Measurements from ENCODE around the gene GTF3C5. TPM values are rescaled to one million over a fixed set of nuclear protein-coding genes. Genes with fewer than 3 reads are reported as not detected.
"Not testable (repeated sequence)": the region's sequence is repeated elsewhere in the genome, so short reads cannot be mapped to it uniquely, and the experiment has no call there.

Gene GTF3C5
- polyA plus RNA-seq, 1 of the 3 experiments (the other 2 are of a cell fraction): 57.3 TPM

DNA sequence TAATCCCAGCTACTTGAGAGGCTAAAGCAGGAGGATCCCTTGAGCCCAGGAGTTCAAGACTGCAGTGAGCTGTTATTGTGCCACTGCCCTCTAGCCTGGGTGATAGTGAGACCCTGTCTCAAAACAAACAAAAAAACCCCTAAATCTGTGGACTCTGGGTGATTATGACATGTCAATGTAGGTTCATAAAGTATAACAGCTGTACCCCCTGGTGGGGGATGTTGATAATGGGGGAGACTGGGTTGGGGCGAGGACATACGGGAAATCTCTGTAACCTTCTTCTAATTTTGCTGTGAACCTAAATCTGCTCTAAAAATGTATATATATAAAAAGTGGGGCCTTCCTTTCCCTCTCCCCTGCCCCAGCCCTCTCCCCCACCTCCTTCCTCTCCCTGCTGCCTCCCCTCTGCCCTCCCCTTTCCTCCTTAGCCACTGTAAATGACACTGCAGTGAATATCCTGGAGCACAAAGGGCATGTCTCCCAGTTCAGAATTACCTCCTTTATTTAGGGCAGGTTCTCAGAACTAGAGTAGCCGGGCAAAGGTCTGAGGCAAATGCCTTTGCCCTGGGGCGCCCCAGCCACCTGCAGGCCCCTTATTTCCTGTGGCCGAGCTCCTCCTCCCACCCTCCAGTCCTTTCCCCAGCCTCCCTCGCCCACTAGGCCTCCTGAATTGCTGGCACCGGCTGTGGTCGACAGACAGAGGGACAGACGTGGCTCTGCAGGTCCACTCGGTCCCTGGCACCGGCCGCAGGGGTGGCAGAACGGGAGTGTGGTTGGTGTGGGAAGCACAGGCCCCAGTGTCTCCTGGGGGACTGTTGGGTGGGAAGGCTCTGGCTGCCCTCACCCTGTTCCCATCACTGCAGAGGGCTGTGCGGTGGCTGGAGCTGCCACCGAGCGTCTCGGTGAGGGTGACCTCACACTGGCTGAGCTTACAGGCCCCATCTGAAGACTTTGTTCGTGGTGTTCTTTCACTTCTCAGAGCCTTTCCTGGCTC lies 50.3 kb downstream of the GTF3C5 start:
- WGBS (ENCODE audit: low lambda C conversion rate): 79% methylated on average over 7 of the region's 18 CpGs
- CTCF ChIA-PET: interaction anchor here (0.7 to 1.3 kb wide), 2 partner anchors 9 to 63 kb away, joined by 3 read pairs; no protein-coding TSS in a partner anchor
- H3K9me2 ChIP-seq; POLR2A ChIA-PET; H3K9ac ChIP-seq; H2AFZ ChIP-seq (ENCODE audit: low read depth); H3K4me3 ChIP-seq (ENCODE audit: low read depth in 2 of 2, low read length in 1 of 2); H3K27ac ChIP-seq (ENCODE audit: low read depth in 2 of 2, low read length in 1 of 2); H3F3A ChIP-seq (replicated peaks; ENCODE audit: insufficient read depth); H4K20me1 ChIP-seq (ENCODE audit: insufficient read depth); H3K36me3 ChIP-seq (replicated peaks in 1 of 2; ENCODE audit: control insufficient read depth in 1 of 2, insufficient read depth in 2 of 2, low read length in 1 of 2); DNase-seq; H3K9me3 ChIP-seq; H3K27me3 ChIP-seq (ENCODE audit: insufficient read depth); H3K4me1 ChIP-seq (ENCODE audit: control insufficient read depth in 1 of 2, insufficient read depth in 2 of 2, low read depth in 1 of 2, low read length in 1 of 2); H3K79me2 ChIP-seq (ENCODE audit: insufficient read depth); H3K4me2 ChIP-seq: not testable (repeated sequence)

DNA sequence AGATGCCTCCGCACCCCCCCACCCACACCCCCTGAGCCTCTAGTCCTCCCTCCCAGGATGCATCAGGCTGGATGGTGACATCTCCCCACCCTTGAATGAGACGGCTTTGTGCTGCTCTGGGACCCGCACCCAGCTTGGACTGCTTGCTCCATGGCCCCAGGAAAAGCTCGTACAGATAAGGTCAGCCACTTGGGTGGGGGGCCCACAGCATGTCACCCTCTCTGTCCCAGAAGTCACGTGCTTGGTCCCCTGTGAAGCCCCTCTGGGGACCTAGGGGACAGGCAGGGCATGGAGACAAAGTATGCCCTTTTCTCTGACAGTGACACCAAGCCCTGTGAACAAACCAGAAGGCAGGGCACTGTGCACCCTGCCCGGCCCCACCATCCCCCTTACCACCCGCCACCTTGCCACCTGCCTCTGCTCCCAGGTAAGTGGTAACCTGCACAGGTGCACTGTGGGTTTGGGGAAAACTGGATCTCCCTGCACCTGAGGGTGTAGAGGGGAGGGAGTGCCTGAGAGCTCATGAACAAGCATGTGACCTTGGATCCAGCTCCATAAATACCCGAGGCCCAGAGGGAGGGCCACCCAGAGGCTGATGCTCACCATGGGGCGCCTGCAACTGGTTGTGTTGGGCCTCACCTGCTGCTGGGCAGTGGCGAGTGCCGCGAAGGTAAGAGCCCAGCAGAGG lies 51.3 kb downstream of the GTF3C5 start:
- POLR2A ChIA-PET, CTCF ChIA-PET, DNase-seq: not testable (repeated sequence)

GRCh38 chr9:133083688-133084087 lies 52.9 kb downstream of the GTF3C5 start:
- H3K9me3 ChIP-seq; H3K9me2 ChIP-seq; POLR2A ChIA-PET; H3K9ac ChIP-seq; H3K79me2 ChIP-seq (ENCODE audit: insufficient read depth); H3K27ac ChIP-seq (ENCODE audit: low read depth in 2 of 2, low read length in 1 of 2); H3K4me3 ChIP-seq (ENCODE audit: low read depth in 2 of 2, low read length in 1 of 2); H3K27me3 ChIP-seq (ENCODE audit: insufficient read depth); H3K36me3 ChIP-seq (replicated peaks in 1 of 2; ENCODE audit: control insufficient read depth in 1 of 2, insufficient read depth in 2 of 2, low read length in 1 of 2); H3F3A ChIP-seq (replicated peaks; ENCODE audit: insufficient read depth); CTCF ChIA-PET; H3K4me2 ChIP-seq; H2AFZ ChIP-seq (ENCODE audit: low read depth); H4K20me1 ChIP-seq (ENCODE audit: insufficient read depth); DNase-seq: not testable (repeated sequence)
- peaks cover 0 to 11% of the 10 kb centered on the region in 2 experiments; a peak in 1 of 4 replicates for H3K4me1 ChIP-seq (ENCODE audit: control insufficient read depth in 1 of 2, insufficient read depth in 2 of 2, low read depth in 1 of 2, low read length in 1 of 2)
- 53% methylated on average over 6 of the region's 9 CpGs for WGBS (ENCODE audit: low lambda C conversion rate)

More for the DNA sequence above, 51.3 kb downstream of the GTF3C5 start:
- H3K9ac ChIP-seq; H3K9me2 ChIP-seq; H3K9me3 ChIP-seq; H4K20me1 ChIP-seq (ENCODE audit: insufficient read depth); H3K4me3 ChIP-seq (ENCODE audit: low read depth in 2 of 2, low read length in 1 of 2); H3K4me2 ChIP-seq; H3K4me1 ChIP-seq (ENCODE audit: control insufficient read depth in 1 of 2, insufficient read depth in 2 of 2, low read depth in 1 of 2, low read length in 1 of 2); H3K27ac ChIP-seq (ENCODE audit: low read depth in 2 of 2, low read length in 1 of 2); H3F3A ChIP-seq (replicated peaks; ENCODE audit: insufficient read depth); H3K36me3 ChIP-seq (replicated peaks in 1 of 2; ENCODE audit: control insufficient read depth in 1 of 2, insufficient read depth in 2 of 2, low read length in 1 of 2); H3K79me2 ChIP-seq (ENCODE audit: insufficient read depth); H2AFZ ChIP-seq (ENCODE audit: low read depth); H3K27me3 ChIP-seq (ENCODE audit: insufficient read depth): not testable (repeated sequence)
- 55% methylated on average over 7 of the region's 12 CpGs for WGBS (ENCODE audit: low lambda C conversion rate)

GRCh38 chr9:133086212-133086860 lies 55.5 kb downstream of the GTF3C5 start:
- H3K4me2 ChIP-seq; DNase-seq; H3F3A ChIP-seq (replicated peaks; ENCODE audit: insufficient read depth); H2AFZ ChIP-seq (ENCODE audit: low read depth); H3K27me3 ChIP-seq (ENCODE audit: insufficient read depth); H3K9ac ChIP-seq; H3K79me2 ChIP-seq (ENCODE audit: insufficient read depth); H3K36me3 ChIP-seq (replicated peaks in 1 of 2; ENCODE audit: control insufficient read depth in 1 of 2, insufficient read depth in 2 of 2, low read length in 1 of 2); H3K9me2 ChIP-seq; H4K20me1 ChIP-seq (ENCODE audit: insufficient read depth); H3K4me3 ChIP-seq (ENCODE audit: low read depth in 2 of 2, low read length in 1 of 2); H3K27ac ChIP-seq (ENCODE audit: low read depth in 2 of 2, low read length in 1 of 2); POLR2A ChIA-PET; H3K9me3 ChIP-seq: not testable (repeated sequence)
- WGBS (ENCODE audit: low lambda C conversion rate): 88% methylated on average over 6 of the region's 17 CpGs
- H3K4me1 ChIP-seq (ENCODE audit: control insufficient read depth in 1 of 2, insufficient read depth in 2 of 2, low read depth in 1 of 2, low read length in 1 of 2): peaks cover 0 to 36% of the 10 kb centered on the region in 2 experiments; a peak in 2 of 4 replicates
- CTCF ChIA-PET: interaction anchor here (1.0 to 6.6 kb wide), 3 partner anchors 17 to 61 kb away, joined by 3 to 40 read pairs (median 3); no protein-coding TSS in a partner anchor

Data from SK-N-SH (cell line).